IMR-90 (cell line): ENCODE results near the gene CLMP. TPM values are rescaled to one million over a fixed set of nuclear protein-coding genes. Genes with fewer than 3 reads are reported as not detected.

Experiments
- ATAC-seq: fragments of 200-7000 bp; cut with Tn5 transposase; 2 replicates; pipeline ENCODE4 v1.9.1; 2020; ENCODE audit warnings: low read depth, mild to moderate bottlenecking, moderate library complexity
- BruUV-seq: library from RNA; stranded (reverse); fragments of 400-500 nt; replicated peaks from 2 replicates; lab custom pipeline; 2021; lab: Mats Ljungman, UMichigan
- CTCF ChIA-PET: fragments of 300-600 bp; formaldehyde crosslinking; extraction: SDS; loops from one replicate; lab custom pipeline; 2021; ENCODE audit warnings: antibody characterized with exemption; lab: Yijun Ruan, JAX
- POLR2A ChIA-PET: fragments of 300-600 bp; sonication (Branson Sonifier 250); formaldehyde crosslinking; loops from one replicate; lab custom pipeline; 2022; ENCODE audit warnings: antibody characterized with exemption; ENCODE audit not compliant: unreplicated experiment; lab: Charles Lee
- DNase-seq: peaks from one replicate; pipeline ENCODE4 v3.0.0; 2013
- H2AFZ ChIP-seq: replicated peaks from 2 replicates; pipeline ENCODE3; 2013; ENCODE audit warnings: low read length, mild to moderate bottlenecking; ENCODE audit not compliant: poor library complexity
- H2AK5ac ChIP-seq: 2 replicates; pipeline ENCODE4 v1.6.1; 2013; ENCODE audit warnings: low read depth, low read length, inconsistent platforms
- H2AK9ac ChIP-seq: replicated peaks from 2 replicates; pipeline ENCODE3; 2013; ENCODE audit warnings: mild to moderate bottlenecking, low read depth, low read length, moderate library complexity; ENCODE audit not compliant: poor library complexity
- H2BK120ac ChIP-seq: 2 replicates; pipeline ENCODE4 v1.6.1; 2013; ENCODE audit warnings: low read depth, low read length, inconsistent platforms
- H2BK15ac ChIP-seq: 3 replicates; pipeline ENCODE4 v1.6.1; 2013; ENCODE audit warnings: low read depth, low read length, inconsistent platforms
- H2BK20ac ChIP-seq: 2 replicates; pipeline ENCODE4 v1.6.1; 2013; ENCODE audit warnings: low read depth, mild to moderate bottlenecking, inconsistent platforms, low read length, moderate library complexity
- H2BK5ac ChIP-seq: 2 replicates; pipeline ENCODE4 v1.6.1; 2013; ENCODE audit warnings: mild to moderate bottlenecking, low read depth, low read length, inconsistent platforms; ENCODE audit not compliant: poor library complexity, severe bottlenecking
- H3K14ac ChIP-seq: replicated peaks from 2 replicates; pipeline ENCODE4 v1.6.1; 2013; ENCODE audit warnings: low read depth, low read length, inconsistent platforms
- H3K18ac ChIP-seq: 2 replicates; pipeline ENCODE4 v1.6.1; 2013; ENCODE audit warnings: low read depth, low read length, control low read depth
- H3K23ac ChIP-seq: 2 replicates; pipeline ENCODE4 v1.6.1; 2013; ENCODE audit warnings: low read depth, low read length, inconsistent platforms
- H3K27ac ChIP-seq: 2 replicates; pipeline ENCODE4 v1.5.1; 2013; ENCODE audit warnings: mild to moderate bottlenecking, control low read depth, low read length; ENCODE audit not compliant: insufficient read depth
- H3K27me3 ChIP-seq: 2 replicates; pipeline ENCODE4 v1.6.1; 2013; ENCODE audit warnings: low read length; ENCODE audit not compliant: control insufficient read depth, insufficient read depth
- H3K36me3 ChIP-seq: 2 replicates; pipeline ENCODE4 v1.6.1; 2013; ENCODE audit warnings: low read length, mixed read lengths; ENCODE audit not compliant: control insufficient read depth, insufficient read depth
- H3K4ac ChIP-seq: 2 replicates; pipeline ENCODE4 v1.6.1; 2013; ENCODE audit warnings: low read depth, low read length, inconsistent platforms
- H3K4me1 ChIP-seq: 2 replicates; pipeline ENCODE4 v1.6.1; 2013; ENCODE audit warnings: low read length, mixed read lengths; ENCODE audit not compliant: control insufficient read depth, insufficient read depth
- H3K4me2 ChIP-seq: 2 replicates; pipeline ENCODE4 v1.6.1; 2013; ENCODE audit warnings: low read depth, mild to moderate bottlenecking, control low read depth, low read length, moderate library complexity
- H3K4me3 ChIP-seq: 2 replicates; pipeline ENCODE4 v1.5.1; 2013; ENCODE audit warnings: low read depth, mild to moderate bottlenecking, control low read depth, low read length, moderate library complexity; ENCODE audit not compliant: insufficient read depth
- H3K56ac ChIP-seq: 2 replicates; pipeline ENCODE4 v1.6.1; 2013; ENCODE audit warnings: low read length, inconsistent platforms; ENCODE audit not compliant: insufficient read depth; ENCODE audit errors: extremely low read depth
- H3K79me1 ChIP-seq, 2 experiments: 2 replicates each; pipeline ENCODE4 v1.6.1; 2013; ENCODE audit warnings: low read length in 2 of 2, inconsistent platforms in 1 of 2, low read depth in 1 of 2
- H3K9ac ChIP-seq: 2 replicates; pipeline ENCODE4 v1.6.1; 2013; ENCODE audit warnings: low read depth, low read length, control low read depth
- H3K9me1 ChIP-seq: 2 replicates; pipeline ENCODE4 v1.6.1; 2013; ENCODE audit warnings: low read length, inconsistent platforms; ENCODE audit not compliant: insufficient read depth
- H3K9me3 ChIP-seq: 2 replicates; pipeline ENCODE4 v1.6.1; 2013; ENCODE audit warnings: low read length; ENCODE audit not compliant: control insufficient read depth, insufficient read depth
- H4K20me1 ChIP-seq: 2 replicates; pipeline ENCODE4 v1.6.1; 2013; ENCODE audit warnings: low read length, inconsistent platforms; ENCODE audit not compliant: insufficient read depth
- H4K5ac ChIP-seq: 2 replicates; pipeline ENCODE4 v1.6.1; 2013; ENCODE audit warnings: mild to moderate bottlenecking, low read depth, low read length, control low read depth
- H4K8ac ChIP-seq, 2 experiments: 2 replicates each; pipeline ENCODE4 v1.6.1; 2013; ENCODE audit warnings: low read depth in 2 of 2, low read length in 2 of 2, control low read depth in 1 of 2, inconsistent platforms in 1 of 2
- H4K91ac ChIP-seq: 2 replicates; pipeline ENCODE4 v1.6.1; 2013; ENCODE audit warnings: low read depth, low read length, inconsistent platforms; ENCODE audit not compliant: insufficient read depth
- BHLHE40 ChIP-seq: fragments of 150-350 bp; IDR thresholded peaks from 2 replicates; pipeline ENCODE4 v1.6.1; 2016; ENCODE audit warnings: mild to moderate bottlenecking, low read depth, low read length
- CHD1 ChIP-seq: IDR thresholded peaks from 2 replicates; pipeline ENCODE4 v1.6.1; 2012; ENCODE audit warnings: low read depth, low read length, improper control_type of control experiment
- CTCF ChIP-seq: conservative IDR thresholded peaks from 2 replicates; pipeline ENCODE4 v1.5.1; 2012; ENCODE audit warnings: mild to moderate bottlenecking, low read depth, low read length, improper control_type of control experiment
- FOS ChIP-seq: fragments of 150-350 bp; IDR thresholded peaks from 2 replicates; pipeline ENCODE4 v1.6.1; 2016; ENCODE audit warnings: low read depth, low read length
- MAFK ChIP-seq: IDR thresholded peaks from 2 replicates; pipeline ENCODE4 v1.6.1; 2012; ENCODE audit warnings: low read depth, low read length, improper control_type of control experiment
- MAZ ChIP-seq: IDR thresholded peaks from 2 replicates; pipeline ENCODE4 v1.6.1; 2012; ENCODE audit warnings: low read depth, mild to moderate bottlenecking, low read length, improper control_type of control experiment, moderate library complexity, borderline replicate concordance
- MXI1 ChIP-seq: IDR thresholded peaks from 2 replicates; pipeline ENCODE4 v1.6.1; 2012; ENCODE audit warnings: low read depth, mild to moderate bottlenecking, low read length, moderate library complexity, borderline replicate concordance
- POLR2A ChIP-seq: IDR thresholded peaks from 2 replicates; pipeline ENCODE4 v1.6.1; 2012; ENCODE audit warnings: mild to moderate bottlenecking, low read depth, low read length
- RAD21 ChIP-seq: IDR thresholded peaks from 2 replicates; pipeline ENCODE4 v1.6.1; 2012; ENCODE audit warnings: low read length, improper control_type of control experiment
- RCOR1 ChIP-seq: IDR thresholded peaks from 2 replicates; pipeline ENCODE4 v1.6.1; 2012; ENCODE audit warnings: mild to moderate bottlenecking, low read length, improper control_type of control experiment; ENCODE audit not compliant: insufficient replicate concordance
- SMC3 ChIP-seq: fragments of 150-350 bp; IDR thresholded peaks from 2 replicates; pipeline ENCODE4 v1.6.1; 2016; ENCODE audit warnings: low read depth, mild to moderate bottlenecking, antibody characterized with exemption, low read length, moderate library complexity
- WGBS, 2 experiments: methylation state at CpG; one replicate each; pipeline versions ENCODE4 v1.1.5 to v1.1.7; 2013; ENCODE audit warnings: missing lambda C conversion rate in 2 of 2; ENCODE audit not compliant: insufficient read length in 1 of 2; ENCODE audit errors: extremely low coverage in 2 of 2; 5-methylcytosine and 5-hydroxymethylcytosine counted together
- dilution Hi-C: fragments of 300-500 bp; cut with HindIII; formaldehyde crosslinking; loops from one replicate; pipeline ENCODE4 v1.14.3; 2018; ENCODE audit warnings: low sequenced_read_pairs; ENCODE audit not compliant: unreplicated experiment
- in situ Hi-C: fragments of 300-500 bp; cut with MboI; formaldehyde crosslinking; loops from 3 replicates; pipeline ENCODE4 v1.14.3; 2019; ENCODE audit warnings: low sequenced_read_pairs, inconsistent platforms, mixed read lengths
- intact Hi-C: fragments of 100-400 bp; cut with micrococcal nuclease; formaldehyde crosslinking; loops from 2 replicates; pipeline ENCODE4 v1.10.0; 2022
- polyA plus RNA-seq, 3 experiments: library from polyadenylated mRNA; depleted of rRNA; stranded (reverse); fragments of >200 nt; gene quantifications; 2 replicates each; pipeline ENCODE4 v1.2.3, GENCODE V29; 2012; ENCODE audit warnings: low replicate concordance in 1 of 3
- total RNA-seq: library from RNA; depleted of rRNA; stranded (reverse); fragments of >200 nt; gene quantifications from 2 replicates; pipeline ENCODE4 v1.2.3, GENCODE V29; 2012
- TF ChIP-seq, protein P1 (sequence below): fragments of 150-350 bp; IDR thresholded peaks from 2 replicates; pipeline ENCODE4 v1.6.1; 2016; ENCODE audit warnings: low read depth, mild to moderate bottlenecking, low read length, moderate library complexity, borderline replicate concordance
- TF ChIP-seq, protein P2 (sequence below): fragments of 150-350 bp; IDR thresholded peaks from 2 replicates; pipeline ENCODE4 v1.6.1; 2017; ENCODE audit warnings: mild to moderate bottlenecking, antibody characterized with exemption, low read length, low read depth

CLMP gene
- total and polyA plus RNA-seq, 2 of the 4 experiments (the other 2 are of a cell fraction) = 54.7 to 95.7 TPM

- TF ChIP-seq FOS = no peak
These were observed 47.0 kb upstream of the CLMP start (continued) for GRCh38 chr11:123241874-123242543.

- intact Hi-C loops (no loop called here), dilution Hi-C loops (no loop called here)
- H2AK9ac ChIP-seq = no peak overlapping the region
- TF ChIP-seq MXI1 (no peak), CHD1 (no peak), RAD21 (no peak), FOS (no peak), BHLHE40 (no peak), CTCF (no peak), POLR2A (no peak), RCOR1 (no peak), MAZ (no peak), MAFK (no peak), SMC3 (no peak)
- TF ChIP-seq, protein P1, sequence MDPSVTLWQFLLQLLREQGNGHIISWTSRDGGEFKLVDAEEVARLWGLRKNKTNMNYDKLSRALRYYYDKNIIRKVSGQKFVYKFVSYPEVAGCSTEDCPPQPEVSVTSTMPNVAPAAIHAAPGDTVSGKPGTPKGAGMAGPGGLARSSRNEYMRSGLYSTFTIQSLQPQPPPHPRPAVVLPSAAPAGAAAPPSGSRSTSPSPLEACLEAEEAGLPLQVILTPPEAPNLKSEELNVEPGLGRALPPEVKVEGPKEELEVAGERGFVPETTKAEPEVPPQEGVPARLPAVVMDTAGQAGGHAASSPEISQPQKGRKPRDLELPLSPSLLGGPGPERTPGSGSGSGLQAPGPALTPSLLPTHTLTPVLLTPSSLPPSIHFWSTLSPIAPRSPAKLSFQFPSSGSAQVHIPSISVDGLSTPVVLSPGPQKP = no peak
- TF ChIP-seq, protein P2, sequence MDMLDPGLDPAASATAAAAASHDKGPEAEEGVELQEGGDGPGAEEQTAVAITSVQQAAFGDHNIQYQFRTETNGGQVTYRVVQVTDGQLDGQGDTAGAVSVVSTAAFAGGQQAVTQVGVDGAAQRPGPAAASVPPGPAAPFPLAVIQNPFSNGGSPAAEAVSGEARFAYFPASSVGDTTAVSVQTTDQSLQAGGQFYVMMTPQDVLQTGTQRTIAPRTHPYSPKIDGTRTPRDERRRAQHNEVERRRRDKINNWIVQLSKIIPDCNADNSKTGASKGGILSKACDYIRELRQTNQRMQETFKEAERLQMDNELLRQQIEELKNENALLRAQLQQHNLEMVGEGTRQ = no peak
These were observed 46.2 kb upstream of the CLMP start for GRCh38 chr11:123241294-123241693.

More at GRCh38 chr11:123241294-123241693, 46.2 kb upstream of the CLMP start:
- Histone ChIP-seq H3K4ac (no peak overlapping the region), H4K20me1 (no peaks in the 10 kb centered on the region), H3K4me1 (peaks cover 16% of the 10 kb centered on the region), H2BK15ac (no peak overlapping the region; the same call in 1 of the 3 replicates), H3K4me2 (no peak overlapping the region), H3K27me3 (no peaks in the 10 kb centered on the region), H3K27ac (no peak overlapping the region), H2AK5ac (no peak overlapping the region), H3K56ac (no peak overlapping the region), H3K18ac (peak overlapping the region; percentile 32; the same call in 1 of the 2 replicates), H3K23ac (no peak overlapping the region), H3K9ac (no peak overlapping the region), H4K8ac (no peak overlapping the region), H2BK5ac (peak overlapping the region; percentile 26), H4K5ac (no peak overlapping the region), H3K79me1 (no peaks in the 10 kb centered on the region), H2AFZ (no peak overlapping the region), H3K4me3 (no peak overlapping the region), H3K36me3 (no peaks in the 10 kb centered on the region), H3K9me1 (peaks cover 11% of the 10 kb centered on the region; the same call in 1 of the 2 replicates), H3K14ac (no peak overlapping the region; the same call in 1 of the 2 replicates), H2BK120ac (no peak overlapping the region), H3K9me3 (no peaks in the 10 kb centered on the region), H2BK20ac (no peak overlapping the region), H4K91ac (no peak overlapping the region)
- BruUV-seq = no TSS peak
- DNase-seq = no peak
- ChIA-PET CTCF (no interaction called here), POLR2A (no interaction called here)
- in situ Hi-C loops = loop anchor here (10.0 kb wide), 1 partner anchor 66 kb away; no protein-coding TSS in a partner anchor
- WGBS, 2 experiments = 80% methylated on average over 1 of the region's 1 CpG; no CpG with 5 or more reads in 1 of the 2 experiments
- no peak for ATAC-seq
